Glutamatergic neuron (in vitro differentiated cells): ENCODE results near the gene PAQR5. TPM values are rescaled to one million over a fixed set of nuclear protein-coding genes. Genes with fewer than 3 reads are reported as not detected.

Source experiments
- DNase-seq: peaks from one replicate; pipeline ENCODE4 v3.0.0; 2022
- H3K27ac Mint-ChIP-seq: one replicate; pipeline ENCODE4 v1.8.0; 2020; ENCODE audit warnings: mild to moderate bottlenecking, mixed read lengths, inconsistent platforms; ENCODE audit not compliant: unreplicated experiment
- H3K27me3 Mint-ChIP-seq: one replicate; pipeline ENCODE4 v1.8.0; 2020; ENCODE audit warnings: mild to moderate bottlenecking, moderate library complexity, mixed read lengths, inconsistent platforms; ENCODE audit not compliant: unreplicated experiment
- H3K36me3 Mint-ChIP-seq: one replicate; pipeline ENCODE4 v1.8.0; 2020; ENCODE audit warnings: mild to moderate bottlenecking, mixed read lengths, inconsistent platforms; ENCODE audit not compliant: unreplicated experiment
- H3K4me1 Mint-ChIP-seq: one replicate; pipeline ENCODE4 v1.8.0; 2020; ENCODE audit warnings: mild to moderate bottlenecking, low read depth, mixed read lengths, inconsistent platforms; ENCODE audit not compliant: unreplicated experiment
- H3K4me3 Mint-ChIP-seq: one replicate; pipeline ENCODE4 v1.8.0; 2020; ENCODE audit warnings: mild to moderate bottlenecking, mixed read lengths, inconsistent platforms; ENCODE audit not compliant: unreplicated experiment
- H3K9me3 Mint-ChIP-seq: one replicate; pipeline ENCODE4 v1.8.0; 2020; ENCODE audit warnings: mild to moderate bottlenecking, moderate library complexity, mixed read lengths, inconsistent platforms; ENCODE audit not compliant: unreplicated experiment
- total RNA-seq: library from RNA; stranded (reverse); fragmentation: NEBNext Ultra II Directional; extraction: Animal tissue kit (Norgen Biotek cat#: 25700); gene quantifications from one replicate; pipeline ENCODE4 v1.2.1, GENCODE V29; 2021; ENCODE audit not compliant: unreplicated experiment
- TF ChIP-seq, protein P1 (sequence below): fragments of 200-600 bp; sonication (generic); IDR thresholded peaks from one replicate; pipeline ENCODE4 v1.5.0; 2021; ENCODE audit not compliant: partially characterized antibody, unreplicated experiment

Gene PAQR5
- total RNA-seq, 1 donor from 2014 or later: not detected

DNA sequence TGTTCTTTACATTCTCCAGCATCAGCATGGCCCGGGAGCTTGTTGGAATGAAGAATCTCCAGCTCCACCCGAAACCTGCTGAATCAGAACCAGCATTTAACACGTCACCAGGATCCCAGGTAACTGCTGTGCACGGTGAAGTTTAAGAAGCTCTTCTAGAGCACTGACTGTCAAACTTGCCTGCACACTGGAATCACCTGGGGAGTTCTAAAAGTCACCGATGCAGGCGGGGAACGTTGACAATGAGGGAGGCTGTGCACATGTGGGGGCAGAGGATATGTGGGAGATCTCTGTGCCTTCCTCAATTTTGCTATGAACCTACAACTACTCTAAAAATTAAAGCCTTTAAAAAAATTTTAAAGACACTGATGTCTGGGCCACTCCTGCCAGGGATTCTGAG is 19.1 kb upstream of the PAQR5 start:
- no peak overlapping the region for H3K4me3 Mint-ChIP-seq
- no peak overlapping the region for H3K27ac Mint-ChIP-seq
- TF ChIP-seq, protein P1, sequence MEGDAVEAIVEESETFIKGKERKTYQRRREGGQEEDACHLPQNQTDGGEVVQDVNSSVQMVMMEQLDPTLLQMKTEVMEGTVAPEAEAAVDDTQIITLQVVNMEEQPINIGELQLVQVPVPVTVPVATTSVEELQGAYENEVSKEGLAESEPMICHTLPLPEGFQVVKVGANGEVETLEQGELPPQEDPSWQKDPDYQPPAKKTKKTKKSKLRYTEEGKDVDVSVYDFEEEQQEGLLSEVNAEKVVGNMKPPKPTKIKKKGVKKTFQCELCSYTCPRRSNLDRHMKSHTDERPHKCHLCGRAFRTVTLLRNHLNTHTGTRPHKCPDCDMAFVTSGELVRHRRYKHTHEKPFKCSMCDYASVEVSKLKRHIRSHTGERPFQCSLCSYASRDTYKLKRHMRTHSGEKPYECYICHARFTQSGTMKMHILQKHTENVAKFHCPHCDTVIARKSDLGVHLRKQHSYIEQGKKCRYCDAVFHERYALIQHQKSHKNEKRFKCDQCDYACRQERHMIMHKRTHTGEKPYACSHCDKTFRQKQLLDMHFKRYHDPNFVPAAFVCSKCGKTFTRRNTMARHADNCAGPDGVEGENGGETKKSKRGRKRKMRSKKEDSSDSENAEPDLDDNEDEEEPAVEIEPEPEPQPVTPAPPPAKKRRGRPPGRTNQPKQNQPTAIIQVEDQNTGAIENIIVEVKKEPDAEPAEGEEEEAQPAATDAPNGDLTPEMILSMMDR: no peak
- no peak for DNase-seq
- H3K27me3 Mint-ChIP-seq: peaks cover 3% of the 10 kb centered on the region
- no peaks in the 10 kb centered on the region for H3K9me3 Mint-ChIP-seq
- peaks cover 6% of the 10 kb centered on the region for H3K4me1 Mint-ChIP-seq
- no peaks in the 10 kb centered on the region for H3K36me3 Mint-ChIP-seq

DNA sequence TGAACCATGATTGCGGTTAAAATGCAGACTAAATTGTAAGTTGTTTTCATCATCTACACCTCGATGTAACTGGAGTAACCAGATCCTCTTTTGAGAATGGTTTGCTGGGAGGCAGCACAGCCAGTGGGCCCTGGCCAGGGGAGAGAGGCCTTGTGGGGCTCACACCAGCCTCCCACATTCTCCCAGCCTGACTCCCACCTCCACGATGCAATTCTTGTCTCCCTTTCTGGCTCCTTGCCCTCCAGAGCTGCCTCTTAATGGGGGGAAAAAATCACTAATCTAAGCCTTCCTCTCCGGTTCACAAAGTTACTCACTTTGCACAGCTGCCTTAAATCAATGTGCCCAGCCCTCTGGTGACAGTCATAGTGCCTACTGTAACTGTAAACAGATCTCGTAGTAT is 17.9 kb upstream of the PAQR5 start:
- DNase-seq: no peak
- Mint-ChIP-seq H3K36me3 (no peaks in the 10 kb centered on the region), H3K27me3 (peaks cover 3% of the 10 kb centered on the region), H3K4me1 (no peaks in the 10 kb centered on the region), H3K4me3 (no peak overlapping the region), H3K27ac (no peak overlapping the region), H3K9me3 (no peaks in the 10 kb centered on the region)
- TF ChIP-seq, protein P1: no peak

DNA sequence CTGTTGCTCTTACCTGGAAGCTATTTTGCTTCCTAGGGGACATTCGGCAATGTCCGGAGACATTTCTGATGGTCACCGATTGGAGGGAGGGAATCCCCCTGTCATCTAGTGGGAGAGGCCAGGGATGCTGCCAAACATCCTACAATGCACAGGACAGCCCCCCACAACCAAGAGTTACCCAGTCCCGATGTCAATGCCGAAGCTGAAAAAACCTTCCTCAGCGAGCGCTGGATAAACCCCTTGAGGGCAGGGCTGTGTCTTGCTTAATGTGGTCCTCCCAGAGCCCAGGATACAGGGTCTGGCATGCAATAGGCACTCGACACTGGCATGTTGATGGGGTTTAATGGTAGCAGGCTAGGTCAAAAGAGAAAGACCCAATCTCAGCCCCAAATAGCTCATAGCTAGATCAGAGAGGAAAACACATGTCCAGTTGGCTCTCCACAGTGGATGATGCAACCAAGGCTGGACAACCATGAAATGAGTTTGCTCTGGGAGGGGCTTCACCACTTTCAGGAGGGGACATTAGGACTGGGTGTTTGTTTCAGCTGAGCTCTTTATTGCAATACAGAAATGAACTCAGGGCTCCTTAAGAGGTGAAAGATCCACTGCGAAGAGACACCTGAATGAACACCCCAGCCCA is 16.5 kb upstream of the PAQR5 start:
- no peak for DNase-seq
- Mint-ChIP-seq H3K9me3 (no peaks in the 10 kb centered on the region), H3K27me3 (peaks cover 3% of the 10 kb centered on the region), H3K4me1 (no peaks in the 10 kb centered on the region), H3K4me3 (no peak overlapping the region), H3K27ac (no peak overlapping the region), H3K36me3 (no peaks in the 10 kb centered on the region)
- TF ChIP-seq, protein P1: no peak

DNA sequence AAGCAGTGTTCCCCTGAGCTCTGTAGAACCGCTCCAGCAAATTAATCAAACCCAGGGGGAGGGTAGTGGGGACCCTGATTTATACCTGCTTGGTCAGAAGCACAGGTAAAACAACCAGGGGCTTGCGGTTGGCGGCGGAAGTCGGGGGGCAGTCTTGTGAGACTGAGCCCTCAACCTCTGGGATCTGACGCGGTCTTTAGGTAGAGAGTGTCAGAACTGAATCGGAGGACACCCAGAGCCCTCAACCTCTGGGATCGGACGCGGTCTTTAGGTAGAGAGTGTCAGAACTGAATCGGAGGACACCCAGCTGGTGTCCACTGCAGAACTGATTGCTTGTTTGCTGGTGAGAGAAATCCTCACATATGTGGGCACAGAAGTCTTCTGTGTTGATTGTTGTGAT is 12.9 kb upstream of the PAQR5 start:
- Mint-ChIP-seq H3K9me3 (no peaks in the 10 kb centered on the region), H3K4me1 (no peaks in the 10 kb centered on the region), H3K4me3 (no peak overlapping the region), H3K27me3 (peaks cover 5% of the 10 kb centered on the region), H3K27ac (no peak overlapping the region), H3K36me3 (no peaks in the 10 kb centered on the region)
- no peak for DNase-seq
- TF ChIP-seq, protein P1: no peak

DNA sequence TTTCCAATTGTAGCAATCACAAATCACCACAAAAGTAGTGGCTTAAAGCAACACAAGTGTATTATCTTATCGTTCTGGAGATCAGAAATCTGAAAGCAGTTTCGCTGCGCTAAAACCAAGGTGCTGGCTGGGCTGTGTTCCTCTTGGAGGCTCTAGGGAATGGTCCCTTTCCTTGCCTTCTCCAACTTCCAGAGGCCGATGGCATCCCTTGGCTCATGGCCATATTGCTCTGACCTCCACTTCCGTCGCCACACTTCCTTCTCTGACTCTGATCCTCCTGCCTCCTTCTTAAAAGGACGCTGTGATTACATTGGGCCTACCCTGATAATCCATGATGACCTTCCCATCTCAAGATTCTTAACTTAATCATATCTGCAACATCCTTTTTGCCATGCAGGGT is 10.7 kb upstream of the PAQR5 start:
- Mint-ChIP-seq H3K4me1 (no peaks in the 10 kb centered on the region), H3K27ac (no peak overlapping the region), H3K9me3 (peaks cover 1% of the 10 kb centered on the region), H3K27me3 (peaks cover 5% of the 10 kb centered on the region), H3K36me3 (no peaks in the 10 kb centered on the region), H3K4me3 (no peak overlapping the region)
- TF ChIP-seq, protein P1: no peak
- no peak for DNase-seq
